GM10847 (cell line): Measurements from ENCODE around the gene MACROH2A2.

Source experiments
- POLR2A ChIP-seq: IDR thresholded peaks from 2 replicates; pipeline ENCODE4 v1.6.1; 2011; ENCODE audit not compliant: insufficient read length; ENCODE audit errors: extremely low read depth

Gene MACROH2A2

DNA sequence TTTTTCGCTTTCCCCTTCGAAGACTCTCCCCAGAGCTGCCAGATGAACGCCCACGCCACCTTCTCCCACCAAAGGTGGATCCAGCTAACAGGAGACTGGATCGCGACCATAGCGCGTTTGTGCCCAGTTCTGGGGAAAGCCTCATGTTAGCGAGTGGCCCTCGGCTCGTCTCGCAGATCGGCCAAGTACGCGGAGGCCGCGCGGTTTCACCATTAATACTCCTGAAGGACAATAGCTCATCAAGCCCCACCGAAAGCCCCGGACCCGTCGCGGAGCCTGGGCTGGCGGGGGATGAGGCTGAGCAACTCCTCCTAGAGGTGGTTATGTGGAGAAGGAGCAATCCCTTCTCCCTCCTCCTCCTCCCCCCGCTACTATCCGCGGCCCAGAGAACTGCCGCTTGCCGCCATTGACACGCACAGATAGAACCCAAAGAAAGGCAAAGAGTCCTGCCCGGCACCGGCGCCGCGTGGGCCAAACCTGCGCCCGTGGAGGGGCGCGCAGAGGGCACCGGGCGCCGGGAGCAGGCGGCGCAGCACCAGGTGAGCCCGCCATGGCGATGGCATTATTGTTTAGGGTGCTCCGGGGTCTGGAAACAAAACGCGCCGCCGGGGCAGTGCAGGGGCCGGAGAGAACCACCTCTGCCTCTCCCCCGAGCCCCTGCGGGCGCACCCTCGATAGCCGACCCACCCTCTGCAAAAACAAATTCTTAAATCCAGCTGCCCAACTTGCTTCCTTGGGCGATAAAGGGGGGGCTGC is at the start of gene MACROH2A2:
Gene MACROH2A2 (plus strand): TSS at position 385 of the 756 bp plus-strand sequence. CDS start 22,813 bp downstream, outside the sequence.
- TF ChIP-seq POLR2A: no peak

DNA sequence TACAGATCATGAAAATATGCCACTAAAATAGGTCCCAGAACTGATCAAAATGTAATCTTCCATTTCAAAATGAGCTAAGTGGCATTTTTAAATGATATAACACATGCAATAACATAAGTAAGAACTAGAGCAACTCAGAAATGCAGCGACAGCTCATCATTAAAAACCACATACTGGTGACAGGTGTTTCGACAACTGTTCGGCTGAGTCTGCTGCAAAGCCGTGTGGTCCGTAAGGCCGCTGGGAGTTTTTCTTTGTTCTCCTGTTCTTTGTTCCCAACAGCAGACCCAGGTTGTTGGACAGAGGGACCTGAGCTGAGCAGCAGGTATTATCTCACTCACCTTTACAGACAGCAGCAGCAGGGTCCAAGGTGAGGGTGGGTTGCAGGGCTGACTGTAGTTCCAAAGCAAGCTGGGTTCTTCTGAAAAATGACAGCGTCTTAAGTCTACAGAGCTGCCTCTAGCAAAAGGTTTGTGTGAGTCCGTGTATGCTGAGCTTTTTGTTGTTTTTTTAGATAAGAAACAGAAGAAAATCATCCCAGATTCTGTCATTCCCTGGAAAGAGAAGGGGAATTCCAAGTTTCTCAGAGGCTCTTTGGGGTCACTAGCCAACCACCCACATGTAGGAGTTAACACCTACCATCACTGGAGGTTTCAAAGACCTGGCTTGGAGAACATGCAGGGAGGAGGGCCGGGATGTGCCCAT is 45.4 kb upstream of the MACROH2A2 start:
- TF ChIP-seq POLR2A: no peak

DNA sequence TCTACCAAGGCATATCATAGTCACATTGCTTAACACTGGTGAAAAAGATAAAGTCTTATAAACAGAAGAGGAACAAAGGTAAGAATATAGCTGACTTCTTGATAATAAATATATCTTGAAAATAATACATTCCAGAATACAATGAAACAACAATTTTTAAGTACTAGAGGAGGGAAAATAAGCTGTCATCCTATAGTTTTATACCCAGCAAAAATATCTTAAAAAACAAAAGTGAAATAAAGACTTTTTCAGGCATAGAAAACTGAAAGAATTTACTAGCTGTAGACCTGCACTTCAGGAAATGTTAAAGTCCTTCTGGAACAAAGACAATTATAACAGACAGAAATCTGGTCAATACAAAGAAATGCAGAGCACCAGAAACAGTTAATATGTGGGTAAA is 21.4 kb upstream of the MACROH2A2 start:
- TF ChIP-seq POLR2A: no peak

GRCh38 chr10:70032667-70033289 is 19.9 kb upstream of the MACROH2A2 start:
- no peak for TF ChIP-seq POLR2A

DNA sequence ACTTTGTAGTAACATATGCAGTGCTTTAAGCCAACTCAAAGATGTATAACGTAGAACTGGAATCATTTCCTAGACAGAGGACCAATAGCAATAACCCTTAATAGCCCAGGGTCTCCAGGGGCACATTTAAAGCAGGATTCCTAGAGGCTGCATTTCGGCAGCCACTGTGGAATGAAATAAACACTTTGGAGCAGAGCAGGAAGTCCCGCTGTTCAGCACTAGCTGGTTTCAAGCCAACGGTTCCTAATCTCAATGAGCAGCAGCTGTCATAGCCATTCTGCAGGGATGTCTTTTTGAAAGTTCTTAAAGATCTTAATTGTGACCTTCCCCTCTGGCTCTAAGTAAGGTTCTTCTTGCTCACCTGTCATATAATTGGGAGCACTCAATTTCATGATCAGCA is 18.4 kb upstream of the MACROH2A2 start:
- no peak for TF ChIP-seq POLR2A

GRCh38 chr10:70035531-70035930 is 17.1 kb upstream of the MACROH2A2 start:
- no peak for TF ChIP-seq POLR2A

DNA sequence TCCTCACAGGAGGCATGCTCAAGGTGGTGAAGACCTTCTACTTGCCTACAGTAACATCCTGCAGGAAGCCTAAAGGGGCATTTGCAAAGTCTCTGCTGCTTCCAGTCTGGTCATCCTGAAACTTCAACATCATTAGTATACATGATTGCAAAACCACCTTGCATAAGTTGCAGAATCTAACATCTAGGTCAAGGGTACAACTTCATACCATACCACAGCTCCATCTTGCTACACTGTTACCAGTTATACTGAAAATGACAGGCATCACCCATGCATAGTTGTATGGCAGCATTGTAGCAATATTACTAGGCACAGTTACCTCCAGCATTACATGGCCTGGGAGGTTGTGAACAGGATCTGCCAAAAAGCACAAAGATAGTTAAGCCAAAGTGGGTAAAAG is 13.7 kb upstream of the MACROH2A2 start:
- no peak for TF ChIP-seq POLR2A

GRCh38 chr10:70041016-70041415 is 11.6 kb upstream of the MACROH2A2 start:
- TF ChIP-seq POLR2A: no peak

GRCh38 chr10:70048030-70048723 is 4.5 kb upstream of the MACROH2A2 start:
- no peak for TF ChIP-seq POLR2A

DNA sequence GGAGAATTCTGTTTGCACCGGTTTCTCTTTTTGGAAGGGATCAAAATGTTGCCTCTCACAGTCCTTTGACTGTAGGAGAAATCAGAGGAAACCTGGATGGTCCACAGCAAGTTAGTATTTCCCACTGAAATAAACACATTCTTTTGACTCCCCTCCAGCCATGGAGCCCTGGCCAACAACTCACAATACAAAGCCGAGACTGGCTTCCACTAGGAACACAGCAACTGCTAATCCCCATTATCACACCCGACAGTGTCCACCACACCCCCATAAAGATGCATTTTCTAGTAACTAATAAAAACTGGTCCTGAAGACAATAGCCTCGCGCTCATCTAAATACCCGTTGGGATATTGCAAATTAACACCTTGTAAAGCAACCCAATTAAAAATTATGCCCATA is 798 bp upstream of the MACROH2A2 start:
- no peak for TF ChIP-seq POLR2A

GRCh38 chr10:70053218-70053840 is 683 bp downstream of the MACROH2A2 start:
- TF ChIP-seq POLR2A: no peak

GRCh38 chr10:70053841-70054288 is 1.2 kb downstream of the MACROH2A2 start:
- no peak for TF ChIP-seq POLR2A

- no peak for TF ChIP-seq POLR2A
Measured at GRCh38 chr10:70054902-70055301, 2.3 kb downstream of the MACROH2A2 start.

DNA sequence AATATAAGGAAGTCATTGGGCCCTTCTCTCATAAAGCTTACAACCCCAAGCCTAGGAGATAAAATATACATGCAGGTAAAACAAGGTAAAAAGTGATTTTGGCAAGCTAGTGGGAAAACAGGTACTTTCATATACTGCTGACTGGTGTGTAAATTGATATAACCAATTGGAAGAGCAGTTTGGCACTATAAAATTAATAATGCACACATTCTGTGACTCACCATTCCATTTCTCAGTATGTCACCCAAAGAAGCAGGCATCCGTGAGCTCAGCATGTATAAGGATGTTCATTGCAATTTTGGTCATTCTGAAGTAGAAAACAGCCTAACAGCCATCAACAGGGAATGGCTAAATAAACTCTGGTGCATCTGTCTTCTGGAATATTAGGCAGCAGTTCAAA is 2.9 kb downstream of the MACROH2A2 start:
- no peak for TF ChIP-seq POLR2A

GRCh38 chr10:70057306-70057705 is 4.7 kb downstream of the MACROH2A2 start:
- no peak for TF ChIP-seq POLR2A
